Measurements from ENCODE around the gene KIF3A.

GRCh38 chr5:132656774-132657355 is 80.5 kb downstream of the KIF3A start:
- TF ChIP-seq, protein P1, sequence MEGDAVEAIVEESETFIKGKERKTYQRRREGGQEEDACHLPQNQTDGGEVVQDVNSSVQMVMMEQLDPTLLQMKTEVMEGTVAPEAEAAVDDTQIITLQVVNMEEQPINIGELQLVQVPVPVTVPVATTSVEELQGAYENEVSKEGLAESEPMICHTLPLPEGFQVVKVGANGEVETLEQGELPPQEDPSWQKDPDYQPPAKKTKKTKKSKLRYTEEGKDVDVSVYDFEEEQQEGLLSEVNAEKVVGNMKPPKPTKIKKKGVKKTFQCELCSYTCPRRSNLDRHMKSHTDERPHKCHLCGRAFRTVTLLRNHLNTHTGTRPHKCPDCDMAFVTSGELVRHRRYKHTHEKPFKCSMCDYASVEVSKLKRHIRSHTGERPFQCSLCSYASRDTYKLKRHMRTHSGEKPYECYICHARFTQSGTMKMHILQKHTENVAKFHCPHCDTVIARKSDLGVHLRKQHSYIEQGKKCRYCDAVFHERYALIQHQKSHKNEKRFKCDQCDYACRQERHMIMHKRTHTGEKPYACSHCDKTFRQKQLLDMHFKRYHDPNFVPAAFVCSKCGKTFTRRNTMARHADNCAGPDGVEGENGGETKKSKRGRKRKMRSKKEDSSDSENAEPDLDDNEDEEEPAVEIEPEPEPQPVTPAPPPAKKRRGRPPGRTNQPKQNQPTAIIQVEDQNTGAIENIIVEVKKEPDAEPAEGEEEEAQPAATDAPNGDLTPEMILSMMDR (IDR thresholded peaks at IDR 0.05; ENCODE audit: low read depth, low read length, missing input control) = no peak
- TF ChIP-seq TAF1 (conservative IDR thresholded peaks at IDR 0.05) (no peak), SP1 (IDR thresholded peaks at IDR 0.05) (no peak), REST (IDR thresholded peaks at IDR 0.05) (no peak), YY1 (IDR thresholded peaks at IDR 0.05) (no peak), ATF3 (IDR thresholded peaks at IDR 0.05) (no peak), HNF4G (IDR thresholded peaks at IDR 0.05) (no peak), RAD21 (IDR thresholded peaks at IDR 0.05) (no peak), FOXA1 (IDR thresholded peaks at IDR 0.05) (no peak)

All from liver (tissue), 3 donors.